ENCODE results near the gene WNK2.
"Not testable (repeated sequence)": the region's sequence is repeated elsewhere in the genome, so short reads cannot be mapped to it uniquely, and the experiment has no call there.

The WNK2 gene

GRCh38 chr9:93319992-93320500 is 136.1 kb downstream of the WNK2 start:
- no peak for DNase-seq (ENCODE audit: low read depth in 1 of 2, low spot score in 1 of 2)
- no peak overlapping the region for H3K27ac ChIP-seq (replicated peaks)
- TF ChIP-seq GABPA (IDR thresholded peaks at IDR 0.05; ENCODE audit: low read depth) (no peak), CTCF (IDR thresholded peaks at IDR 0.05; ENCODE audit: insufficient read depth, low read length) (no peak), POLR2AphosphoS5 (IDR thresholded peaks at IDR 0.05; ENCODE audit: low read depth) (no peak), SPI1 (IDR thresholded peaks at IDR 0.05; ENCODE audit: borderline replicate concordance, low read depth) (no peak), REST (IDR thresholded peaks at IDR 0.05; ENCODE audit: insufficient replicate concordance, low read depth) (no peak)

GRCh38 chr9:93320591-93321219 is 136.8 kb downstream of the WNK2 start:
- Histone ChIP-seq H3K4me3 (replicated peaks; ENCODE audit: insufficient read depth, low read length) (no peak overlapping the region), H3K27ac (replicated peaks) (no peak overlapping the region), H3K27me3 (ENCODE audit: insufficient read depth, poor library complexity, severe bottlenecking) (peaks cover 17% of the 10 kb centered on the region)
- no peak for TF ChIP-seq REST (IDR thresholded peaks at IDR 0.05; ENCODE audit: insufficient replicate concordance, low read depth)
- TF ChIP-seq CTCF (IDR thresholded peaks at IDR 0.05; ENCODE audit: insufficient read depth, low read length) = no peak
- no peak for TF ChIP-seq SPI1 (IDR thresholded peaks at IDR 0.05; ENCODE audit: borderline replicate concordance, low read depth)
- no peak for TF ChIP-seq POLR2AphosphoS5 (IDR thresholded peaks at IDR 0.05; ENCODE audit: low read depth)
- no peak for TF ChIP-seq GABPA (IDR thresholded peaks at IDR 0.05; ENCODE audit: low read depth)
- no peak for DNase-seq (ENCODE audit: low read depth in 1 of 2, low spot score in 1 of 2)

More at GRCh38 chr9:93319992-93320500, 136.1 kb downstream of the WNK2 start:
- Histone ChIP-seq H3K4me3 (replicated peaks; ENCODE audit: insufficient read depth, low read length) (no peak overlapping the region), H3K27me3 (ENCODE audit: insufficient read depth, poor library complexity, severe bottlenecking) (peaks cover 17% of the 10 kb centered on the region)

GRCh38 chr9:93321220-93321610 is 137.3 kb downstream of the WNK2 start:
- Histone ChIP-seq H3K27ac (replicated peaks) (no peak overlapping the region), H3K27me3 (ENCODE audit: insufficient read depth, poor library complexity, severe bottlenecking) (peaks cover 17% of the 10 kb centered on the region), H3K4me3 (replicated peaks; ENCODE audit: insufficient read depth, low read length) (no peak overlapping the region)
- no peak for TF ChIP-seq REST (IDR thresholded peaks at IDR 0.05; ENCODE audit: insufficient replicate concordance, low read depth)
- TF ChIP-seq CTCF (IDR thresholded peaks at IDR 0.05; ENCODE audit: insufficient read depth, low read length) = no peak
- no peak for TF ChIP-seq POLR2AphosphoS5 (IDR thresholded peaks at IDR 0.05; ENCODE audit: low read depth)
- TF ChIP-seq SPI1 (IDR thresholded peaks at IDR 0.05; ENCODE audit: borderline replicate concordance, low read depth) = no peak
- no peak for TF ChIP-seq GABPA (IDR thresholded peaks at IDR 0.05; ENCODE audit: low read depth)
- DNase-seq (ENCODE audit: low read depth in 1 of 2, low spot score in 1 of 2) = no peak

GRCh38 chr9:93323446-93323954 is 139.6 kb downstream of the WNK2 start:
- not testable (repeated sequence) for DNase-seq (ENCODE audit: low read depth in 1 of 2, low spot score in 1 of 2); H3K27me3 ChIP-seq (ENCODE audit: insufficient read depth, poor library complexity, severe bottlenecking); H3K27ac ChIP-seq (replicated peaks); H3K4me3 ChIP-seq (replicated peaks; ENCODE audit: insufficient read depth, low read length)

Measured in HL-60 (cell line).